Measurements from ENCODE around the gene POLG.

Gene POLG

DNA sequence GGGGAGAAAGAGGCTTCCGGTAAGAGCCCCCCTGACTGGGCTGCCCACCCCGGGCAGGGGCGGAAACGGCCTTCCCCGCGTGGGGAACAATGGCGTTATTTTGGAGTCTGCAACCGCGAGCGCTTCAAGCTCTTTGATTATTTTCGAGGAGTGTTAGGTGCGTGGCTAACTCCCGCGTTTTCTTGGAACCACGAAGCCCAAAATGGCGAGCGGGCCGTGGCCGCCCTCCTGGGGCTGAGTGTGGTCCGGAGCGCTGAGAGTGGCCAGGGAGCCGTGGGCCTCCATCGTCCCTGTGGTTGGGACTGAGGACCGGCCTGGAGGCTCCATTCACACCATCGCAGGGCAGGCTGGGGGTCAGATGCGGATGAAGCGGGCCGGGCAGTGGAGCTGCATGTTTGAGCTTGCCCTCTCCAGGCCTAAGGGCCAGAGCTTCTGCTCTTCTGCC, 44.6 kb upstream of the POLG start:
- TF ChIP-seq, protein P1, sequence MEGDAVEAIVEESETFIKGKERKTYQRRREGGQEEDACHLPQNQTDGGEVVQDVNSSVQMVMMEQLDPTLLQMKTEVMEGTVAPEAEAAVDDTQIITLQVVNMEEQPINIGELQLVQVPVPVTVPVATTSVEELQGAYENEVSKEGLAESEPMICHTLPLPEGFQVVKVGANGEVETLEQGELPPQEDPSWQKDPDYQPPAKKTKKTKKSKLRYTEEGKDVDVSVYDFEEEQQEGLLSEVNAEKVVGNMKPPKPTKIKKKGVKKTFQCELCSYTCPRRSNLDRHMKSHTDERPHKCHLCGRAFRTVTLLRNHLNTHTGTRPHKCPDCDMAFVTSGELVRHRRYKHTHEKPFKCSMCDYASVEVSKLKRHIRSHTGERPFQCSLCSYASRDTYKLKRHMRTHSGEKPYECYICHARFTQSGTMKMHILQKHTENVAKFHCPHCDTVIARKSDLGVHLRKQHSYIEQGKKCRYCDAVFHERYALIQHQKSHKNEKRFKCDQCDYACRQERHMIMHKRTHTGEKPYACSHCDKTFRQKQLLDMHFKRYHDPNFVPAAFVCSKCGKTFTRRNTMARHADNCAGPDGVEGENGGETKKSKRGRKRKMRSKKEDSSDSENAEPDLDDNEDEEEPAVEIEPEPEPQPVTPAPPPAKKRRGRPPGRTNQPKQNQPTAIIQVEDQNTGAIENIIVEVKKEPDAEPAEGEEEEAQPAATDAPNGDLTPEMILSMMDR (IDR thresholded peaks at IDR 0.05; ENCODE audit: control insufficient read depth, extremely low read depth, insufficient read depth) = no peak
- DNase-seq (ENCODE audit: low read depth) = no peak
- no peak overlapping the region for H3K4me3 ChIP-seq (ENCODE audit: low read depth, low read length)

DNA sequence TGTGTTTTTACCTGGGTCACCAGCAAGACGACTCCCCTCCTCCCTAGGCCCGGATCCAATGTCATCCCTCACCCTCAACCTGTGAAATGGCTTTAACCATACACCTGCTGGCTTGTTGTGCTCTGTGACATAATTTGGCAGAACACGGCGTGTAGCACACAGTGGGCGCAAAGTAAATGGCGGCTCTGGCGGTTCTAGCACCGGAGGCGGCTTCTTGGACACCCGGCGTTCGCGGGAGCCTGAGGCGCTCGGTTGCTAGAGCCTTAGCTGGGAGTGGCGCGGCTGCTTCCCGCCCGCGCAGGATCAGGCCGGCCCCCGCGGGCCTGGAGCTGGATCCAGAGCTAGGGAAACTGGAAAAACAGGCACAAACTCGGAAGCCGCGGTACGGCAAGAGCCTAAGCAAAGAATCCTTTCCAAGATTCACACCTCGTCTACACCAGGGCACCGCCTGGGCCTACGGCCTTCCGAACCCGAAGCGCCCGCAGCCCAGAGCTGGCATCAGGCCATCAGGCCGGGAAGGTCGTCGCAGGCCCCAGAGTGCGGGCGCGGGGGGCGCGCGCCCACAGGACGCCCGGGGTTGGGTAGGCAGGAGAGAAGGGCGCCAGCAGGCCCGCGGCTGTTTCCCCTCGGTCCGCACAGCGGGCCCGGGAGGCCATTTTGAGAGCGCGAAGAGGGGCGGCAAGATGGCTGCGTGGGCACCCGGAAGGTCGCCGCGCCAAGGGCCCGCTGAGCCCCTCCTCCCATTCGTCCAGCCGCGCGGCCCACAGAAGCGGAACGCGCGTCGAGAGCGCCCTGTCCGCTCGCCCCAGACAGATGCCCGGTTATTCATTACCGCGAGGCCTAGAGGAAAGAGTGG, 43.9 kb upstream of the POLG start:
- TF ChIP-seq, protein P1 (IDR thresholded peaks at IDR 0.05; ENCODE audit: control insufficient read depth, extremely low read depth, insufficient read depth) = no peak
- peak; percentile 87 for DNase-seq (ENCODE audit: low read depth)
- no peak overlapping the region; the same call in 1 of the 2 replicates for H3K4me3 ChIP-seq (ENCODE audit: low read depth, low read length)

DNA sequence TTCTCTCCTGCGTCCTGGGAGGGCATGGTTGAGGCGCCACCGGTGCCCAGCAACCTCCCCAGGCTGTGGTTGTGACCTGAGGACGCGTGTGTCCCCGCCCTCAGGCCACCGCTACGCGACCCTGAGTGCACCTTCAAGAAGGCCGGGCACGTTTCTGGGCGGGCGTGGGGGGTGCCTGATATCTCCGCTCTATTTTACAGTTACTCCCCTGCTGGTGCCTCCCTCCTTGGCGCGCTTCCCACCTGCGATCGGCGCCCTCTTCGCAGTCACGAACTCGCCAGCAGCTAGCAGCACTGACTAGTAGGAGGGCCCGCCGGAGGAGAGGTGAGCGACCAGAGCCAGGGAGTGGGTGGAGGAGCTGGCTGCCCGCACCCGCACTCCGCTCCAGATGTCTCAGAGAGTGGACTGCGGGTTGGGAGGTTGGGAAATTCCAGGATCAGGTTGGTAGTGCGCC, 43.2 kb upstream of the POLG start:
- H3K4me3 ChIP-seq (ENCODE audit: low read depth, low read length) = no peak overlapping the region; the same call in 1 of the 2 replicates
- DNase-seq (ENCODE audit: low read depth) = no peak
- TF ChIP-seq, protein P1 (IDR thresholded peaks at IDR 0.05; ENCODE audit: control insufficient read depth, extremely low read depth, insufficient read depth) = no peak

DNA sequence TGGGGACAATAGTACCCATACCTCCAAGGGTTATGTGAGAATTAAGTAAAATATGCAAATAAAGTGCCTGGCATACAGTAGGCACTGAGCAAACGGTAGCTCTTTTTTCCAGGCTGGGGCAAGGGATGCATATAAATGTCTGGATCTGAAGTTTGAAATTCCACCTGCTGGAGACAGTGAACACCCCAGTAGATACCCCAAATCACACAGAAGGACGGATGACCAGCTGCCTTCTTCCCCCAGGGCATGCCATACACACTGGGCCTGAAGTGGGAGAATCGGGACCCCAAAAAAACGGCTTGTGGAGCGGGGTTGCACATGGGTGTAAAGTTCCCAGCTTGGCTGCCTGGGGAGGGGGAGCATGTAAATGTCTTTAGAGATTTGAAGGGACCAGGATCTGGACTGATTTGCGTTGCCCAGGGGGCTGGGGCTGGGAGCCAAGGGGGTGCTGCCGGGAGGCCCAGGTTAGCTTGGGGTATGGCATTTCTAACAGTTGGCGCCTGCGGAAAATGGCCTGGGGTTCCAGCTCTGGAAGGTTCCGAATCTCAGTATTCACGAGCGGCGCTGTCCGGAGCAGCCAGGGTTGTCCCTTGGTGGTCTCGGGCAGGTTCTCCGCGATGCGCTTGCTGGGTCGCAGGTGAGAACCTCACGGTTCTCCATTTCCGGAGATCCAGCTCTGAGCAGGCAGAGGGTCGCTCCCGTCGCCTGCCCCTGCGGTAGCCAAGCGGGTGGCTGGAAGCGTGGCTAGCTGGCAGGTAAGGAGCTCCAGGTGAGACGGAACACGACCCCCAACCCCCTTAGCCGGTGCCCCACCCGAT, 42.6 kb upstream of the POLG start:
- no peak for DNase-seq (ENCODE audit: low read depth)
- TF ChIP-seq, protein P1 (IDR thresholded peaks at IDR 0.05; ENCODE audit: control insufficient read depth, extremely low read depth, insufficient read depth) = no peak
- no peak overlapping the region for H3K4me3 ChIP-seq (ENCODE audit: low read depth, low read length)

DNA sequence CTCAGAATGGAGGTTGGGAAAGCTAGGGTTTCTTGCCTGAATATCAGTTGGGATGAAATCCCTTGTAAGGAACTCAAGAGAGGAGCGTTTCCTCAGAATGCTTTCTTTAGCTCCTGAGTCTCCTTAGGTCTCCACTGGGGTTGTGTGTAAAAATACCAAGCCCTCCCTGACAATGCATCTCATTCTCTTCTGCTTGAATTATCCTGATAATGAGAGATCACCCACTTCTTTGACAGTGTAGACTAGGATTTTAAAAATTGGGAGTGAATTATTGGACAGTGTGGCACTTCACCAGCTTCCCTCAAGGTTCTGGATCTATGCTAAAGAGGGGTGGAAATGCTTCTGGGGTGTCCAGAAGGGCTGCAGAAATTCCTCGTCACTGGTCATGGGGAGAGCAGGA, 41.8 kb upstream of the POLG start:
- DNase-seq (ENCODE audit: low read depth) = no peak
- TF ChIP-seq, protein P1 (IDR thresholded peaks at IDR 0.05; ENCODE audit: control insufficient read depth, extremely low read depth, insufficient read depth) = no peak
- no peak overlapping the region for H3K4me3 ChIP-seq (ENCODE audit: low read depth, low read length)

DNA sequence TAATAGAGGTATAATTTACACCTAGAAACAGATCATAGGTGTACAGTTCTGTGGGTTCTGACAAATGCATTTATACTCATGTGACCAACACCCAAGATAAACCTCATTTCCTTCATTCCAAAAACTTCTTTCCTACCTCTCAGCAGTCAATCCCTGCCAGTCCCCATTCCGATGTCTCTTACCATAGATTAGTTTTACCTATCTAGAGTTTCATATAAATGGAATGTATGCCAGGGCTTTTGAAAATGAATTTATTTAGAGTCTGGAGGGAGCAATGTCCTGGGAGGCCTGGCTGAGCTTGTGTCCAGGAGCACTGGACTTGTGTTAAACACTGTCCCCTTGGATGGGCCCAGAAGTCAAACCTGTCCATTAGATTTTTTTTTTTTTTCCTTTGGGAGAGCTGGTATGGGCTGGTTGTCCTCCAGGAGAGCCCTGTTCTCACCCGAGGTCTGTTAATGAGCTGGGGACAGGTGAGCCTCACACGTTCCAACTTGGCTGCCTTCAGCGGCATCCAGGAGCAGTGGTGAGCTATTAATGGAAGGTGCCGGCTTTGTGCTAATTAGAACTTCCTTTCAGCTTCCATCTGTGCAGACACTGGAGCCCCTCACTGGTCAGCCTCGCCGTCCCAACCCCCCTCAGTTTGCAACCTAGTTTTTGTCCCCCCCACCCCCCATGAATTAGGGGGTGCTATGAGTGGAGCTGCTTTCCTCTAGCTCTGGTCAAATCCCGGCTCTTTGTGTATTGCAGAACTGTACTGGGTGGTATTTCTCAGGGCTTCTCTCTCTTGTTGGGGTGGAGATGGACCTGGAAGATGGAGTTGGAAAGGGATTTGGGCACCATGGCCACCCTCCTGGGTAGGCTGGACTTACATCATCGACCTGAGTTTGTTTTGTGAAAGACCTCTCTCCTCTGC, 40.7 kb upstream of the POLG start:
- TF ChIP-seq, protein P1 (IDR thresholded peaks at IDR 0.05; ENCODE audit: control insufficient read depth, extremely low read depth, insufficient read depth) = no peak
- DNase-seq (ENCODE audit: low read depth) = no peak
- no peak overlapping the region for H3K4me3 ChIP-seq (ENCODE audit: low read depth, low read length)

Measured in LNCaP clone FGC (cell line).